IPS DF 6.9 (cell line): ENCODE data around the gene NLRP10.

Source experiments
- DNase-seq: peaks from one replicate; pipeline ENCODE4 v3.0.0-alpha.2; 2013; ENCODE audit warnings: low read depth, low spot score
- H3K27ac ChIP-seq: one replicate; pipeline ENCODE4 v1.5.1; 2013; ENCODE audit warnings: low read length, control low read depth
- H3K27me3 ChIP-seq: 2 replicates; pipeline ENCODE4 v1.6.1; 2013; ENCODE audit warnings: mild to moderate bottlenecking, low read length; ENCODE audit not compliant: control insufficient read depth, insufficient read depth
- H3K36me3 ChIP-seq: 2 replicates; pipeline ENCODE4 v1.6.1; 2013; ENCODE audit warnings: low read length; ENCODE audit not compliant: control insufficient read depth, insufficient read depth
- H3K4me1 ChIP-seq: 2 replicates; pipeline ENCODE4 v1.6.1; 2013; ENCODE audit warnings: low read length; ENCODE audit not compliant: control insufficient read depth, insufficient read depth
- H3K4me3 ChIP-seq: 2 replicates; pipeline ENCODE4 v1.5.1; 2013; ENCODE audit warnings: mild to moderate bottlenecking, low read length
- H3K9me3 ChIP-seq: 2 replicates; pipeline ENCODE4 v1.6.1; 2013; ENCODE audit warnings: low read length, inconsistent platforms; ENCODE audit not compliant: control insufficient read depth, insufficient read depth
- WGBS: extraction: QIAGEN DNeasy Blood & Tissue Kit; methylation state at CpG from one replicate; pipeline ENCODE4 v1.1.7; 2013; ENCODE audit warnings: mixed read lengths, missing lambda C conversion rate; ENCODE audit not compliant: insufficient read length, insufficient coverage; 5-methylcytosine and 5-hydroxymethylcytosine counted together

NLRP10 gene, protein sequence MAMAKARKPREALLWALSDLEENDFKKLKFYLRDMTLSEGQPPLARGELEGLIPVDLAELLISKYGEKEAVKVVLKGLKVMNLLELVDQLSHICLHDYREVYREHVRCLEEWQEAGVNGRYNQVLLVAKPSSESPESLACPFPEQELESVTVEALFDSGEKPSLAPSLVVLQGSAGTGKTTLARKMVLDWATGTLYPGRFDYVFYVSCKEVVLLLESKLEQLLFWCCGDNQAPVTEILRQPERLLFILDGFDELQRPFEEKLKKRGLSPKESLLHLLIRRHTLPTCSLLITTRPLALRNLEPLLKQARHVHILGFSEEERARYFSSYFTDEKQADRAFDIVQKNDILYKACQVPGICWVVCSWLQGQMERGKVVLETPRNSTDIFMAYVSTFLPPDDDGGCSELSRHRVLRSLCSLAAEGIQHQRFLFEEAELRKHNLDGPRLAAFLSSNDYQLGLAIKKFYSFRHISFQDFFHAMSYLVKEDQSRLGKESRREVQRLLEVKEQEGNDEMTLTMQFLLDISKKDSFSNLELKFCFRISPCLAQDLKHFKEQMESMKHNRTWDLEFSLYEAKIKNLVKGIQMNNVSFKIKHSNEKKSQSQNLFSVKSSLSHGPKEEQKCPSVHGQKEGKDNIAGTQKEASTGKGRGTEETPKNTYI

DNA sequence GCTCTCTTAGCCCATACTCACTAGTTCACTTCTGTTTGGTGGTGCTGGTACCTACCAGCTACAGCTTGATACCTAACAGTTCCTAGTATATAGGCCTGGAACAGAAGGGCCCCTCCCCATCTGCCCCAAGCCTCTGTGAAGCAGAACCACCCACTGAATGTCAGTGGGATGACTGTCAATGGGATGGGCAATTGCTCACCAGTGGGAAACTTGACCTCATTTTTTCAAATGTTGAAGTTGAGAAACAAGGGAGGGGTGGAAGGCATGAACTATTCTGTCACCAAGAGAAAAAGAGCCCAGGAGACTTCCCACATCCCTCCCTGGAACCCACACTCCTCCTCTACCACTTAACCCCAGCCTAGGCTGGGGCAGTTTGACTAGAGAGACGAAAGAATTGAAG is at the start of gene NLRP10:
NLRP10 (minus strand) TSS at position 62 of the 400 bp plus-strand sequence. CDS start 1,952 bp downstream, outside the sequence.
- no CpG with 5 or more reads among the region's 1 CpG for WGBS
- H3K27ac ChIP-seq: no peak within 1 kb of the TSS
- H3K27me3 ChIP-seq: no peaks in the 10 kb centered on the region
- no peak for DNase-seq
- H3K4me1 ChIP-seq: no peaks in the 10 kb centered on the region; the same call in 1 of the 2 replicates
- H3K9me3 ChIP-seq: no peaks in the 10 kb centered on the region
- no peaks in the 10 kb centered on the region for H3K36me3 ChIP-seq
- H3K4me3 ChIP-seq: no peak within 1 kb of the TSS

DNA sequence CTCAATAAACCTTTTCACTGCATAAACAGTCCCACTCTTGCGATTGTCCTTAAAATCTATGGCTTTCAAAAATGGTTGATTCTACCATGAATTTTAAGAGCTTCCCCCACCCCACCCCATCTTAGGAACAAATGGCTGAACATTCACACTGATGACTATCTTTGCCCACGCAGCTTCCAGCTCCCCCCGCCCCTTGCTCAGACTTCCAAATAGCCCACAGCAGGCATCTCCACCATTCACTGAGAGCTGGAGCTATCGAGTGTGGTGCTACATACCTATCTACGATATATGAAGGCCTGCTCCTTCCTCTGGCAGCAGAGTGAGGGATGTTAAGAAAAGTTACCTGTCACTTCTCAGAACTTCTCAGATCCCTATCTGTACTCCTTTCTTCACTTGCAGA is 48.6 kb upstream of the NLRP10 start:
- DNase-seq: no peak
- Histone ChIP-seq H3K4me3 (no peak overlapping the region), H3K27me3 (peaks cover 21% of the 10 kb centered on the region; the same call in 1 of the 2 replicates), H3K4me1 (peaks cover 9% of the 10 kb centered on the region; the same call in 1 of the 2 replicates), H3K27ac (no peak overlapping the region), H3K9me3 (no peaks in the 10 kb centered on the region), H3K36me3 (no peaks in the 10 kb centered on the region)
- no CpG with 5 or more reads among the region's 5 CpGs for WGBS

DNA sequence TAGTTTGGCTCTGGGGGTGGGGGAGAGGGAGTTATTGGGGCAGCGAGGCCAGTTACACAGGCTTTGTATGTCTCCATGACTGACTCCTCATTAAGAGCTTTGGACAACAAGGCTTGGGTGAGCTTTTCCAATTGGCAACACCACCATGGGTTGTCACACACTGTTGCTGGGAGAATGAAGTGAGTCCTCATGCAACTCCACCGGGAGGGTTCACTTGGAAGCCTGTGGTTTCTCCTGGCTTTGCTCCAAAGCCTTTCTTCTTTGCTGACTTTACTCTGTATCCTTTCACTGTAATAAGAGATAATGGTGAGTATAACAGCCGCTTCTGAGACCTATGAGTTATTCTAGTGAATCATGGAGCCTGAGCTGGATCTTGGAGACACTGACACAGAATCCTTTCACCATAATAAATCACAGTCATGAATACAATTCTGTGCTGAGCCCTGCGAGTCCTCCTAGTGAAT is 46.8 kb upstream of the NLRP10 start:
- WGBS: no CpG with 5 or more reads among the region's 4 CpGs
- Histone ChIP-seq H3K27me3 (peaks cover 5% of the 10 kb centered on the region; the same call in 1 of the 2 replicates), H3K4me1 (peaks cover 5% of the 10 kb centered on the region; the same call in 1 of the 2 replicates), H3K9me3 (no peaks in the 10 kb centered on the region), H3K27ac (no peak overlapping the region), H3K36me3 (no peaks in the 10 kb centered on the region), H3K4me3 (no peak overlapping the region)
- DNase-seq: no peak

DNA sequence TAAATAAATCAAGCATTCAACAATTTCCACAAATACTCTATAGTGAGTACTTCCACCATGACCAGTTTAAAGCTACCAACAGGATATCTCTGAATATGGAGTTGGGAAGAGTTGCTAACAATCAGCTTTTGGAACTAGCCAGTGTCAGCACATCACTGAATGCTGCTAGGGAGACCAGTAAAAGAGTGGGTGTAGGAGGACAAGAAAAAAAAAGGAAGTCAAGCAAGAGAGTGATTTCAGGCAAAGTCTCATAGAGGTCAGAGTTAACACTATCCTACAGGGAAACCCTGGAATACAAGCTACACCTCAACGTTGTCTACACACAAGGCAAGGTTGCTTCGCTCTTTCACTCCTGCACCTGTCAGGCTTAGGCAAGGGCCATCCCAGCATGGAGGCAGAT is 46.1 kb upstream of the NLRP10 start:
- H3K4me1 ChIP-seq: peaks cover 2% of the 10 kb centered on the region; the same call in 1 of the 2 replicates
- no CpG with 5 or more reads among the region's 2 CpGs for WGBS
- no peaks in the 10 kb centered on the region for H3K36me3 ChIP-seq
- no peak overlapping the region for H3K4me3 ChIP-seq
- DNase-seq: no peak
- no peaks in the 10 kb centered on the region for H3K9me3 ChIP-seq
- peaks cover 4% of the 10 kb centered on the region; the same call in 1 of the 2 replicates for H3K27me3 ChIP-seq
- no peak overlapping the region for H3K27ac ChIP-seq

DNA sequence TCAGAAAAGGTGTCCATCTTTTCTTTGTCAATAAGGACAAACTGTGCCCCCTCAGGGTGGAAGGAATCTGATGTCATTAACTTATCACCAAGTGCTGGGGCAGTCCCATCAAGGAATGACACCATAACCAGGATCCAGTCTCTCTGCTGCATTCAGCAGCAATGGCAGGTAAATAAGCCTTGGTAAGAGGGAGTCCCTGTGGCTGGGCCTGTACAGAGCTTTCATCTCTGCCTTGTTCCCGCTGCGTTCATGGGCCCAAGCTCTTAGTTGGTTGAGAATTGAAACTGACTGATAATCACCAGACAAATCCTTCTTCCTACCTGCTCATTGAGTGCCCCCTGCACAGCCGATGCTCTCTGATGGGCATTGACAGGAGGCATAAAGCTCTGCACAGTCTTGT is 44.6 kb upstream of the NLRP10 start:
- no peaks in the 10 kb centered on the region for H3K4me1 ChIP-seq
- DNase-seq: no peak
- no peak overlapping the region for H3K4me3 ChIP-seq
- no peaks in the 10 kb centered on the region for H3K27me3 ChIP-seq
- no peaks in the 10 kb centered on the region for H3K9me3 ChIP-seq
- no CpG with 5 or more reads among the region's 3 CpGs for WGBS
- H3K36me3 ChIP-seq: no peaks in the 10 kb centered on the region
- no peak overlapping the region for H3K27ac ChIP-seq

DNA sequence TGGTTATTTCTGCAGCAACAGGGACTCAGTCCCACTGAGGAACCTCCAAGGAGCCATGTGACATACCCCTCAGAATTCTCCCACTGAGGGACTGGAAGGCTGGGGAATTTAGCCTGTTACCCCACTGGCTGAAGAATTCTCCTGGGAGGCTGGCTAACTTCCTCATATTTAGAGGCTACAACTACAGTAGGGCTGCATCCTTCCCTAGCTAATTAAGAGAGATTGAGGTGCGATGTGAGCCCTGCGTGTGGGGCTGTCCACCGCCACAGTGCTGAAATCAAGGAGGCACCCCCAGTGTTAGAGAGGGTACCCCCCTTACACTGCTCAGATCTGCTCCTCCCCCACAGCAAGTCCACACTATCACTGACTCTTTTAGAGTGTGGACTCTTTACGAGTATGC is 43.0 kb upstream of the NLRP10 start:
- no peaks in the 10 kb centered on the region for H3K36me3 ChIP-seq
- no peak for DNase-seq
- H3K9me3 ChIP-seq: no peaks in the 10 kb centered on the region
- no CpG with 5 or more reads among the region's 4 CpGs for WGBS
- no peaks in the 10 kb centered on the region for H3K4me1 ChIP-seq
- no peak overlapping the region for H3K27ac ChIP-seq
- H3K4me3 ChIP-seq: no peak overlapping the region
- no peaks in the 10 kb centered on the region for H3K27me3 ChIP-seq

DNA sequence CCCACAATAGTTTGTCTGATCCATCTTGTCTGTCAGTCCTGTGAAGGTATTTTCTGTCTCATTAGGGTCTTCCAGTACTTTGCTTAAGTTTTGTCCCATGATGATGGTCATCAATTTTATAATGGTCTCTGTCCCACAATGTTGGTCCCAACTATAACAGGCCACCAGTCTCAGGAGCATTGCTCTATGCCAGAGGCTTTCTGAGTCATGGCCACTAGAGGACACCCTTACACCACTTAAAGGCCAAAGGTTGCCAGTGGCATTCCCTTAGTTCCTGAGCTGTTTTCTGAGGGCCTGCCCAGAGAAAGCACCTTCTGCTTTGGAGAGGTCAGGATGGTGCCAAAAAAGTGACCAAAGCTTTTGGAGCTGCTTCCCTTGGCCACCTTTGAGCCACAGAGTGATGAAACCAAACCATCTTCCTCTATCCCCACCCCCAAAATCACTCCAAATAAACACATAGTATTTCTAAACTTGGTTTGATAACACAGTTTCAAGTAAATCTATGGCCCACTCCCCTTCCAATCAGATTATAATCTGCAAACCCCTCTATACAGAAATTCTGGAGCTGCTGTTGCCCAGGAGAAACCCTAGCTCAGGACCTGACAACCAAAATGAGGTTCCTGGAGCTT is 41.2 kb upstream of the NLRP10 start:
- Histone ChIP-seq H3K27me3 (no peaks in the 10 kb centered on the region), H3K4me1 (no peaks in the 10 kb centered on the region), H3K27ac (no peak overlapping the region), H3K4me3 (no peak overlapping the region), H3K9me3 (no peaks in the 10 kb centered on the region), H3K36me3 (no peaks in the 10 kb centered on the region)
- no peak for DNase-seq

DNA sequence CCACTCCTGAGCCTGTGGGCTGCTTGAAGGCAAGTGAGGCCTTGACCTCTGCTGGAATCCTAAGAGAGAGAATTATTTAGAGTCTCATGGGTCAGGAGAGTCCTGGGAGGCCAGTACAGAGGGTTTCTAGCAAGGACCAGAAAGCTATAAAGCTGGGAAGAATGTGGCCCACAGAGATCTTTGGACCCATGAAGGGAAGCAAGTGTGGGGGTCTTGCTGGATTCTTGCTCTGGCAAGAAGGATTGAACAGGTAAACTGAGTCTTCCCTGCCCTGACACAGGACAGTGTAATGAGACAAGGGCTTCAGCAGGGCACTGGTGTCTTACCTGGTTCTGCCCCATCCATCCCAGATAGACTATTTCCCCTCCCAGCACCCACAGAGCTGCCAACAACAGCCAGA is 40.3 kb upstream of the NLRP10 start:
- Histone ChIP-seq H3K27me3 (no peaks in the 10 kb centered on the region), H3K4me3 (no peak overlapping the region), H3K36me3 (no peaks in the 10 kb centered on the region), H3K27ac (no peak overlapping the region), H3K9me3 (no peaks in the 10 kb centered on the region), H3K4me1 (no peaks in the 10 kb centered on the region)
- DNase-seq: no peak

DNA sequence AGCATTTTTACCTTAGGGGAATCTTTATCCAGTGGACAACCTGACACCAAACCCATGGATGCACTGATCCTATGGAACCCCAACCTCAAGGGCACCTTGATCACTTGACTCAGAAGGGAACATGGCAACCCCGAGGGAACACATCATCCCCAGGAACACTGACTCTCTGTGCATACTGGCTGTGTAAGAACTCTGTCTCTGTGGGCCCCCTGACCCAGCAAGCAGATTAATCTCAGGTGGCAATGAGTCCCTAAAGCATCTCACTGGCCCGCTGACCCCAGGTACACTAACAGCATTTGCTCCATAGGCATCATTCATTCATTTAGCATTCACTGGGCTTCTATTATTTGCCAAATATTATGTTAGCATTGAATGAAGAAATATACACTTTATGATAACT is 38.8 kb upstream of the NLRP10 start:
- no peaks in the 10 kb centered on the region for H3K36me3 ChIP-seq
- WGBS: no CpG with 5 or more reads among the region's 2 CpGs
- no peak overlapping the region for H3K4me3 ChIP-seq
- H3K27ac ChIP-seq: no peak overlapping the region
- no peaks in the 10 kb centered on the region for H3K27me3 ChIP-seq
- no peak for DNase-seq
- no peaks in the 10 kb centered on the region for H3K4me1 ChIP-seq
- H3K9me3 ChIP-seq: no peaks in the 10 kb centered on the region

DNA sequence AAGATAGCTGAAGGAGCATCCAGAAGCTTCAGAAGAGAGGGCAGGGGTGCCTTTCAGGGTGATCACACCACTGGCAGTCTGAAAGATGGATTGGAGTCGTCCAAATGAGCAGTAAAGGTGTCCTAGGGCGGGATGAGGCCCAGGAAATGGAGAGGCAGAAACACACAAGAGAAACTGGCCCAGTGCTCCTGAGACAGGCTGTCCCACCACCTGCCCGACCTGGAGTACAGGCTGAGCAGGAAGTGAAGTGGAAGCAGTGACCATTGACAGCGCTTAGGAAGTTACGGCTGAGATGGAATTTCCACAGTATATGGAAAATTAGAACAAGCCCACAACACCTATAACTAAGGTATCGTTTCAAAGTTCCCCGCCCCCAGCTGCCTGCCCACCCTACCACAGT is 37.9 kb upstream of the NLRP10 start:
- WGBS: no CpG with 5 or more reads among the region's 7 CpGs
- DNase-seq: no peak
- Histone ChIP-seq H3K4me1 (no peaks in the 10 kb centered on the region), H3K36me3 (peaks cover 3% of the 10 kb centered on the region; the same call in 1 of the 2 replicates), H3K9me3 (no peaks in the 10 kb centered on the region; the same call in 1 of the 2 replicates), H3K4me3 (no peak overlapping the region), H3K27me3 (no peaks in the 10 kb centered on the region), H3K27ac (no peak overlapping the region)
